GM04504 (cell line): Measurements from ENCODE around the gene FBXO24.
"Not testable (repeated sequence)": the region's sequence is repeated elsewhere in the genome, so short reads cannot be mapped to it uniquely, and the experiment has no call there.

Experiments used
- DNase-seq: peaks from one replicate; pipeline ENCODE4 v3.0.0-alpha.2; 2012; ENCODE audit warnings: low read depth

FBXO24 gene

DNA sequence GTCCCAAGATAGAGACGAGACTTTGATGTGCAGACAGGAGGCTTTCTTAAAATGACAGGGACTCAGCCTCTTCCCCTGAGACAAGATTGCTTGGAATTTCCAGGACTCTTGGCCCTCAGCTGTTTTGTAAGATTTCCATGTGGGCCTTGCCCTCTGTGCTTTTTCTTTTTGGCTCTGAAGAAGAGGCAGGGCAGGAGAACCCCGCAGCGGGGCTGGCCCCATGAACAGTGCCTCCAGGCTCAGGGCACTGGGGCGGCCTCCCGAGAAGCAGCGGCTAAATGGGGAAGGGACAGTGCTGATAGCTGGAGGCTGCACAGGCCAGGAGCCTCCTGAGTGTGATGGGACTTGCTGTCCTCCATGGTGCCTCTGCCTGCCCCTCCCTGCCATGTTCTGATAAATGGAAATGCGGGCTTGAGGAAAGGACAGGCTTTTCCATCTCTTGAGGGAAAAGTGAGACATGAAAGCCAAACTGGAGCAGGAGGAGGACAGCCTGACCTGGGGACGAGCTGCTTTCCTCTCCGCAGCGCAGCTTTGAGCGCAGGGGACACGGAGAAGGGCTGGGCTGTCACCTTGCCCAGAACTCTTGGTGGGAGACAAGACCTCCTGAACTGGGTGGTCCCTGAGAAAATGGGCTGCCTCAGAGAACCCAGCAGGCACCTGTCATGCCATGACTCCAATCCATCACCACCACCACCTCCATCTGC lies 24.5 kb upstream of the FBXO24 start:
- DNase-seq = no peak

- DNase-seq = no peak
These were observed 23.7 kb upstream of the FBXO24 start for GRCh38 chr7:100562195-100563099.

- no peak for DNase-seq
These were observed 23.0 kb upstream of the FBXO24 start for GRCh38 chr7:100563100-100563564.

DNA sequence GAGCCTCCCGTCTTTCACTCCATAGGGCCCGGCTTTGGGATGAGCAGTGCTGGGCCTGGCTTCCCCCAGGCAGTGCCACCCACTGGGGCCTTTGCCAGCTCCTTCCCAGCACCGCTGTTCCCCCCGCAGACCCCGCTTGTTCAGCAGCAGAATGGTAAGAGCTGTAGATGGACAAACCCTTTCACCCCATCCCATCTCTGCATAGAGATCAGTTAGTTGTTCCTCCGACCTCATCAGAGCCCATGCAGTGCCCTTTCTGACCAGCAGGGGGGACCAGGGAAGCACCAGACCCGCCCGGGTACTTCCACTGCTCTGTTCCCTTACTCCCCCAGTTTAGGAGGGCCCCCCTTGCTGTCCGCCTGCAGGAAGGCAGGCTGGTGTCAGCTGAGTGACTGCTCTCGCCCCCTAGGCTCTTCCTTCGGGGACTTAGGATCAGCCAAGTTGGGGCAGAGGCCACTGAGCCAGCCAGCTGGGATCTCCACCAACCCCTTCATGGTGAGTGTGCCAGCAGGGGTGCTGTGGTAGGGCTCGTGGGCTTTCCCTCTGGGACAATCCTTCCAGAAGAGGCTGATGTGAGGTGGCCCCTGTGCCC lies 22.2 kb upstream of the FBXO24 start:
- DNase-seq = no peak

GRCh38 chr7:100564405-100564804 lies 21.7 kb upstream of the FBXO24 start:
- not testable (repeated sequence) for DNase-seq

DNA sequence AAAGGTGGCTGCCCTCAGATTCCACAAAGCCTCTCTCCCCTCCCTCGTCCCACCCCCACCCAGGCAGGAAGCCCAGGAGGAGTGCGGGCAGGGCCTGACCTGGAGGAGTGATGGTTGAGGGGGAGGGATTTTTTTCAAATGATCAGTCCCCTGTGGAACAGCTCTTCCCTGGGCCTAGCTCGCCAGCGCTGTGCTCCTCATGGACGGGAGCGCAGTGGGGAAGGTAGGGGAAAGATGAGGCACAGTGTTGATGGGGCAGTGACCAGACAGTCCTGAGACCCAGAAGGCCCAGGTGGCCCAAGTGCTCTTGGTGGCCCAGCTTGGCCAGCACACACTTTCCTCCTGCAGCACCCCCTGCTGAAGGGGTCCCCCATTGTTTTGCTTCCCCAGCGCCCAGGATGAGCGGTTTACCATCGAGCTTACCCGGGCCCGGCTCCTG lies 21.0 kb upstream of the FBXO24 start:
- DNase-seq = no peak

DNA sequence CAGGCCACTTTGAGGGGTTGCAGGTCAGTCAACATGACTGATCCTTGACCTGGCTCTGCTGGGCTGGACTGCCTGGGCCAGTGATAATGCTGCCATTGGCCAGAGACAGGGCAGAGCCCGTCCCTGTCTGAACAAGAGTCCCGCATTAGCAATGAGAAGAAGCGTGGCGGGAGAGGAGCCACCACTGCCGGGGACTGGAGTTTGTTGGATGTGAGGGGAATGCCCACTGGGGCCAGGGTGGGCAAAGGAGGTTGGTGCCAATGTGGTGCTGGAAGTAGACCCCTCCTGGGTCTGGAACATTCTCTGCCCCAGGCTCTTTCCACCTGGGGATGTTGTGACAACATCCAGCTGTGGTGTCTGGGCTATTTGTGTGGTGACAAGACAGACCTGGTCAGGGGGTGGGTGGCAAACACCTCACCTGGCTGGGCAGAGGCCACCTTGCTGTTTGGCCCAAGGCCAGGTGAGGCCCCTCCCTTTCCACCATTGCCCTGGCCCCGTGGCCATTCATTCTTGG lies 20.1 kb upstream of the FBXO24 start:
- no peak for DNase-seq

- no peak for DNase-seq
These were observed 18.9 kb upstream of the FBXO24 start for GRCh38 chr7:100567031-100567730.

- DNase-seq = no peak
These were observed 18.4 kb upstream of the FBXO24 start for GRCh38 chr7:100567751-100568175.

- DNase-seq = no peak
These were observed 17.8 kb upstream of the FBXO24 start for GRCh38 chr7:100568176-100568895.

- no peak for DNase-seq
These were observed 17.0 kb upstream of the FBXO24 start for GRCh38 chr7:100568896-100569844.

- DNase-seq = no peak
These were observed 14.9 kb upstream of the FBXO24 start for GRCh38 chr7:100570954-100571828.

- no peak for DNase-seq
These were observed 14.4 kb upstream of the FBXO24 start for GRCh38 chr7:100571829-100572116.

- DNase-seq = no peak
These were observed 13.7 kb upstream of the FBXO24 start for GRCh38 chr7:100572281-100572948.

- no peak for DNase-seq
These were observed 13.0 kb upstream of the FBXO24 start for GRCh38 chr7:100572949-100573675.

GRCh38 chr7:100573691-100574361 lies 12.3 kb upstream of the FBXO24 start, which contains the start of gene SAP25:
SAP25 (minus strand) TSS chr7:100573900; CDS start chr7:100573742, 158 bp downstream.
- no peak for DNase-seq
